Testis (tissue), 2 donors: Measurements from ENCODE around the gene KPNA3.

ENCODE experiments used
- POLR2A ChIP-seq: fragments of 450-650 bp; IDR thresholded peaks from one replicate; pipeline ENCODE4 v1.6.1; 2017; ENCODE audit warnings: antibody characterized with exemption, mild to moderate bottlenecking, moderate library complexity
- TF ChIP-seq, protein P1 (sequence below), 3 experiments: fragments of 450-650 bp in 2 of 3; fragments of 200-600 bp in 1 of 3; sonication (generic) in 1 of 3; IDR thresholded peaks; one replicate each; pipeline ENCODE4 v1.5.1; 2016 to 2019; ENCODE audit warnings: antibody characterized with exemption in 3 of 3, mild to moderate bottlenecking in 2 of 3, moderate library complexity in 1 of 3

DNA sequence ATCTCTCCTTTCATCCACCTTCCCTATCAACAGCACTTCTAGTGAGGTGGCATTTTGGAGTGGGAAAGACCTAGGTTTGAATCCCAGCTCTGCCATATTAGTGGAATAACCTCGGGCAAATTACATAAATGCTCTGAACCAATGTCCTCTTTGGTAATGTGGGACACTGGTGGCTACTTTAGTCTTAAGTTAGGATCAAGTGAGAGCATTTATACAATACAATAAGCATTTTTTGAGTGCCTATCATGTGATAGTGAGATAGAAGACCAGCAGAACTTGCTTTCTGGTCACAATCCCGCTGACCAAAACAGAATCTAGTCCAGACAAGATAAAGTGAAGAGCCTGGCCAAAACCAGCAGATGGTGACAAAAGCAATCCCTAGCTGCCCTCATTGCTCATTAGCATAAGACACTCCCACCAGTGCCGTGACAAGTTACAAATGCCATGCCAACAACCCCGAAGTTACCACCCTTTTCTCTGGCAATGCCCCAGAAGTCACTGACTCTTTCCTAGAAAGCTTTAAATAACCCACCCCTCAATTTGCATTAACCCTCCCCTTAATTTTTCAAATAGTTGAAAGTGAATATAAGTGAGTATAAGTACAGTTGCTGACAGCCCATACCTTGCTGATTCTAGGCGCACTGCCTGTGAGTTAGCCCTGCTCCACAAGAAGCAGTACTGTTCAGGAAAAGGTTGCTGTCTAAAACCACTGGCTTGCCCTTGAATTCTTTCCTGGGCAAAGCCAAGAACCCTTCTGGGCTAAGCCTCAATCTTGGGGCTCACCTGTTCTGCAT is 28.9 kb upstream of the KPNA3 start:
- TF ChIP-seq, protein P1, sequence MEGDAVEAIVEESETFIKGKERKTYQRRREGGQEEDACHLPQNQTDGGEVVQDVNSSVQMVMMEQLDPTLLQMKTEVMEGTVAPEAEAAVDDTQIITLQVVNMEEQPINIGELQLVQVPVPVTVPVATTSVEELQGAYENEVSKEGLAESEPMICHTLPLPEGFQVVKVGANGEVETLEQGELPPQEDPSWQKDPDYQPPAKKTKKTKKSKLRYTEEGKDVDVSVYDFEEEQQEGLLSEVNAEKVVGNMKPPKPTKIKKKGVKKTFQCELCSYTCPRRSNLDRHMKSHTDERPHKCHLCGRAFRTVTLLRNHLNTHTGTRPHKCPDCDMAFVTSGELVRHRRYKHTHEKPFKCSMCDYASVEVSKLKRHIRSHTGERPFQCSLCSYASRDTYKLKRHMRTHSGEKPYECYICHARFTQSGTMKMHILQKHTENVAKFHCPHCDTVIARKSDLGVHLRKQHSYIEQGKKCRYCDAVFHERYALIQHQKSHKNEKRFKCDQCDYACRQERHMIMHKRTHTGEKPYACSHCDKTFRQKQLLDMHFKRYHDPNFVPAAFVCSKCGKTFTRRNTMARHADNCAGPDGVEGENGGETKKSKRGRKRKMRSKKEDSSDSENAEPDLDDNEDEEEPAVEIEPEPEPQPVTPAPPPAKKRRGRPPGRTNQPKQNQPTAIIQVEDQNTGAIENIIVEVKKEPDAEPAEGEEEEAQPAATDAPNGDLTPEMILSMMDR (IDR thresholded peaks at IDR 0.05) = no peak
- TF ChIP-seq POLR2A = no peak
